Osteocyte (in vitro differentiated cells): ENCODE results near the gene ACKR1. TPM values are rescaled to one million over a fixed set of nuclear protein-coding genes. Genes with fewer than 3 reads are reported as not detected.

ENCODE experiments used
- total RNA-seq: library from RNA; stranded (reverse); gene quantifications from 2 replicates; pipeline ENCODE4 v1.2.1, GENCODE V29; 2021

Gene ACKR1
- total RNA-seq, 1 donor from 2014 or later: not detected

Other genes starting within 250 kb of the ACKR1 start
- gene IFI16, start 195.0 kb upstream of the ACKR1 start, total RNA-seq: 62.4 and 65.9 TPM in 2 replicates
- not detected in 2 replicates for gene AIM2, start 128.1 kb upstream of the ACKR1 start, total RNA-seq
- gene CADM3, start 33.3 kb upstream of the ACKR1 start, total RNA-seq: 0.13 TPM in 1 of 2 replicates, not detected in the other
- gene FCER1A, start 97.5 kb downstream of the ACKR1 start, total RNA-seq: not detected in 2 replicates
- not detected in 2 replicates for gene OR10J4, start 227.3 kb downstream of the ACKR1 start, total RNA-seq
- gene OR10J1, start 234.8 kb downstream of the ACKR1 start, total RNA-seq: not detected in 2 replicates